SK-N-MC (cell line): ENCODE data around the gene GRIA4.

Experiments
- DNase-seq: peaks from one replicate; pipeline ENCODE4 v3.0.0-alpha.2; 2011; ENCODE audit warnings: low read depth, low spot score
- H3K27ac ChIP-seq: fragments of 200-600 bp; sonication (generic); 2 replicates; pipeline ENCODE4 v1.5.1; 2016; ENCODE audit warnings: mixed run types
- H3K36me3 ChIP-seq: fragments of 200-600 bp; sonication (generic); 2 replicates; pipeline ENCODE4 v1.6.1; 2017; ENCODE audit warnings: antibody characterized with exemption, low read length, mixed read lengths; ENCODE audit not compliant: insufficient read depth
- H3K4me3 ChIP-seq: fragments of 200-600 bp; sonication (generic); 2 replicates; pipeline ENCODE4 v1.5.1; 2016
- H3K9ac ChIP-seq: fragments of 200-600 bp; sonication (generic); 2 replicates; pipeline ENCODE4 v1.8.0; 2017; ENCODE audit warnings: mixed run types, mixed read lengths; ENCODE audit not compliant: insufficient read length
- H3K9me3 ChIP-seq: fragments of 200-600 bp; sonication (generic); 2 replicates; pipeline ENCODE4 v1.6.1; 2017; ENCODE audit warnings: low read depth, mild to moderate bottlenecking, antibody characterized with exemption, low read length, moderate library complexity, mixed read lengths
- EZH2 ChIP-seq: fragments of 200-600 bp; sonication (generic); IDR thresholded peaks from one replicate; pipeline ENCODE4 v1.6.1; 2017; ENCODE audit warnings: antibody characterized with exemption
- FOXP2 ChIP-seq: optimal IDR thresholded peaks from 2 replicates; pipeline ENCODE3; 2011; ENCODE audit warnings: mild to moderate bottlenecking, moderate library complexity; ENCODE audit not compliant: insufficient read depth; ENCODE audit errors: extremely low read length, control extremely low read depth
- POLR2AphosphoS5 ChIP-seq: IDR thresholded peaks from 2 replicates; pipeline ENCODE4 v1.6.1; 2012; ENCODE audit warnings: mild to moderate bottlenecking, low read depth, low read length, borderline replicate concordance

Gene GRIA4

GRCh38 chr11:105912666-105913065, 302.8 kb downstream of the GRIA4 start:
- H3K9me3 ChIP-seq = no peaks in the 10 kb centered on the region

GRCh38 chr11:105915021-105915420, 305.1 kb downstream of the GRIA4 start:
- Histone ChIP-seq H3K9me3 (no peaks in the 10 kb centered on the region), H3K36me3 (no peaks in the 10 kb centered on the region), H3K4me3 (no peak overlapping the region), H3K9ac (no peak overlapping the region), H3K27ac (no peak overlapping the region)
- no peak for TF ChIP-seq FOXP2
- no peak for TF ChIP-seq EZH2
- TF ChIP-seq POLR2AphosphoS5 = no peak
- DNase-seq = no peak

More at GRCh38 chr11:105912666-105913065, 302.8 kb downstream of the GRIA4 start:
- no peak overlapping the region for H3K27ac ChIP-seq
- TF ChIP-seq EZH2 (no peak), POLR2AphosphoS5 (no peak), FOXP2 (no peak)
- no peaks in the 10 kb centered on the region for H3K36me3 ChIP-seq
- no peak for DNase-seq
- no peak overlapping the region for H3K9ac ChIP-seq
- H3K4me3 ChIP-seq = no peak overlapping the region

- TF ChIP-seq POLR2AphosphoS5 (no peak), FOXP2 (no peak), EZH2 (no peak)
- DNase-seq = no peak
- no peak overlapping the region for H3K4me3 ChIP-seq
Observed at GRCh38 chr11:105918039-105918438, 308.2 kb downstream of the GRIA4 start.

GRCh38 chr11:105918600-105918999, 308.7 kb downstream of the GRIA4 start:
- H3K27ac ChIP-seq = no peak overlapping the region
- no peak overlapping the region for H3K9ac ChIP-seq
- TF ChIP-seq FOXP2 (no peak), POLR2AphosphoS5 (no peak), EZH2 (no peak)
- H3K9me3 ChIP-seq = no peaks in the 10 kb centered on the region
- no peaks in the 10 kb centered on the region for H3K36me3 ChIP-seq
- no peak overlapping the region for H3K4me3 ChIP-seq
- no peak for DNase-seq

More at GRCh38 chr11:105918039-105918438, 308.2 kb downstream of the GRIA4 start:
- Histone ChIP-seq H3K9me3 (no peaks in the 10 kb centered on the region), H3K36me3 (no peaks in the 10 kb centered on the region), H3K9ac (no peak overlapping the region), H3K27ac (no peak overlapping the region)

- DNase-seq = no peak
- no peak for TF ChIP-seq EZH2
- TF ChIP-seq FOXP2 = no peak
- TF ChIP-seq POLR2AphosphoS5 = no peak
- Histone ChIP-seq H3K36me3 (no peaks in the 10 kb centered on the region), H3K9me3 (no peaks in the 10 kb centered on the region), H3K27ac (no peak overlapping the region), H3K4me3 (no peak overlapping the region), H3K9ac (no peak overlapping the region)
Observed at GRCh38 chr11:105923252-105923651, 313.4 kb downstream of the GRIA4 start.

- Histone ChIP-seq H3K36me3 (no peaks in the 10 kb centered on the region), H3K27ac (no peak overlapping the region), H3K4me3 (no peak overlapping the region), H3K9me3 (no peaks in the 10 kb centered on the region), H3K9ac (no peak overlapping the region)
- no peak for TF ChIP-seq EZH2
- no peak for TF ChIP-seq FOXP2
- TF ChIP-seq POLR2AphosphoS5 = no peak
- DNase-seq = no peak
Observed at GRCh38 chr11:105923807-105924206, 313.9 kb downstream of the GRIA4 start.

- H3K9ac ChIP-seq = no peak overlapping the region
- peak overlapping the region; percentile 77 for H3K27ac ChIP-seq
- H3K9me3 ChIP-seq = no peaks in the 10 kb centered on the region
- no peak for DNase-seq
- TF ChIP-seq FOXP2 (no peak), EZH2 (no peak), POLR2AphosphoS5 (no peak)
- peak overlapping the region; percentile 53 for H3K4me3 ChIP-seq
- H3K36me3 ChIP-seq = no peaks in the 10 kb centered on the region
Observed at GRCh38 chr11:105929084-105929955, 319.4 kb downstream of the GRIA4 start.

GRCh38 chr11:105933695-105934094, 323.8 kb downstream of the GRIA4 start:
- Histone ChIP-seq H3K4me3 (no peak overlapping the region), H3K36me3 (no peaks in the 10 kb centered on the region), H3K9me3 (no peaks in the 10 kb centered on the region), H3K9ac (no peak overlapping the region), H3K27ac (no peak overlapping the region)
- TF ChIP-seq FOXP2 = no peak
- no peak for TF ChIP-seq POLR2AphosphoS5
- TF ChIP-seq EZH2 = no peak
- DNase-seq = no peak

- no peaks in the 10 kb centered on the region for H3K36me3 ChIP-seq
- TF ChIP-seq EZH2 (no peak), FOXP2 (no peak), POLR2AphosphoS5 (no peak)
- DNase-seq = no peak
- H3K27ac ChIP-seq = no peak overlapping the region
- H3K9me3 ChIP-seq = no peaks in the 10 kb centered on the region
- H3K4me3 ChIP-seq = no peak overlapping the region
- no peak overlapping the region for H3K9ac ChIP-seq
Observed at GRCh38 chr11:105935791-105936190, 325.9 kb downstream of the GRIA4 start.
